GM13976 (cell line): ENCODE results near the gene DCST1.

Source experiments
- DNase-seq: peaks from one replicate; pipeline ENCODE4 v3.0.0; 2012; ENCODE audit warnings: low spot score
- CTCF ChIP-seq: IDR thresholded peaks from 2 replicates; pipeline ENCODE4 v1.5.1; 2012; ENCODE audit warnings: borderline replicate concordance, mild to moderate bottlenecking; ENCODE audit not compliant: insufficient read depth; ENCODE audit errors: extremely low read depth, missing control alignments, control extremely low read depth
- in situ Hi-C: fragments of 300-500 bp; cut with MboI; formaldehyde crosslinking; loops from one replicate; pipeline ENCODE4 v1.12.0; 2022; ENCODE audit warnings: low sequenced_read_pairs, mixed read lengths, inconsistent platforms; ENCODE audit not compliant: unreplicated experiment

Gene DCST1

DNA sequence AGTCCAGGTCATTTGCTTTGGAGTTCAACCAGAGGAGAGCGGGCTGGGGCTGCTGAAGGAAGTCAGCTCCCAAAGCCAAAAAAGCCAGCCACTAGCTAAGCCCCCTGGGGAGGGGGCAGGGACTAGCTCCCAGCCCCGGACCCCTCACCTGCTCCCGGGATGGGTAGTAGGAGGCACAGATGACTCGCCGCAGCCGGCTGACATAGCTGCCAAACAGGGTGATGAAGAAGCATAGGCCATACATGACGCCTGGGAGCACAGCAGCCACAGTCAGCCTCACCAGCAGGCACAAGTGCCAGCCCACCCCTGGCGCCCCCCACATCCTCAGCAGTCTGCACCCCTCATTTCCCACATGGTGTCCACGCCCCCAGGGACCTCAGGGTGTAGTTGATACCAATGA, 7.5 kb upstream of the DCST1 start:
- in situ Hi-C loops = no loop called here
- TF ChIP-seq CTCF = no peak
- DNase-seq = no peak

DNA sequence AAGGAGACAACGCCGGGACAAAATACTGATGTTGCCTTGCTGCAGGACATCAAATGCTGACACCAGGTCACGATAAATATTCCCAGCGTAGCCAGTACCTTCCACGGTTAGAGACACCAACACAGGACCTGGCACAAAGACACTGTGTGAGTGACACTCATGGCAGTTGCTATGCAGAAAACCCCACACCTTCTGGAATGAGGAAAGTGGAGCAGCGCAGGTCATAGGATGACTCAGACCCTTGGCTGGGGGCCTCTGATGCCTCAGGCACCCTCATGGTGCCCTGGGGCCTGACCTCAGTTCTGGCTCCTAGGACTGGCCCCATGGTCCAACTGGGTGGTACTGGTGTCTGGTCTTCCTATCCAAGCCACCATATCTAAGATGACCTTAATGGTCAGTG, 7.0 kb upstream of the DCST1 start:
- no peak for DNase-seq
- in situ Hi-C loops = no loop called here
- no peak for TF ChIP-seq CTCF

GRCh38 chr1:155029513-155030242, 3.9 kb upstream of the DCST1 start:
- in situ Hi-C loops = no loop called here
- no peak for DNase-seq

DNA sequence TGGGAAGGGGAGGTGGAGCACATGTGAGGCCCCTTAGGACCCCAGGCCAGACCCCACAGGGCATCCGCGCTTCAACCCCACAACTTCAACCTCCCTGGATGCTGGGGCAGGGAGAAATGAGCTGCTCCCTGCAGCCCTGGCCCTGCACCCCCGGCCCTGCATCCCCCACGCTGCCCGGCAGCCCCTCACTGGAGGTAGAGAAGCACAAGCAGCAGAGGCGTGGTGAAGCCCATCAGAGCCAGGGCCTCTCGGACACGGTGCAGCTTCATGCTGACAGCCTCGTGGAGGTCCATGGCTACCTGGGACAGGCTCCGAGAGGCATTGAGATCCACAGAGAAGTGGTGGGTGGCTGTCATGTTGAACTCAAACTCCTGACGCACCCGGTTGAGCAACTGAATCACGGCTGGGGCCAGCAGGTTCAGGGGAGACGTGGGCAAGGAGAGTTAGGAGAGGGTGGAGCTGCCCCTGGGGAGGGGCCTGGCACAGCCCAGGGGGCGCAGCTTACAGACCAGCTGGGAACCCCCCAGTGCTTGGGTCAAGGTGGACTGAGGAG, 3.3 kb upstream of the DCST1 start:
- no peak for DNase-seq
- in situ Hi-C loops = no loop called here
- no peak for TF ChIP-seq CTCF

More at GRCh38 chr1:155029513-155030242, 3.9 kb upstream of the DCST1 start:
- TF ChIP-seq CTCF = no peak

DNA sequence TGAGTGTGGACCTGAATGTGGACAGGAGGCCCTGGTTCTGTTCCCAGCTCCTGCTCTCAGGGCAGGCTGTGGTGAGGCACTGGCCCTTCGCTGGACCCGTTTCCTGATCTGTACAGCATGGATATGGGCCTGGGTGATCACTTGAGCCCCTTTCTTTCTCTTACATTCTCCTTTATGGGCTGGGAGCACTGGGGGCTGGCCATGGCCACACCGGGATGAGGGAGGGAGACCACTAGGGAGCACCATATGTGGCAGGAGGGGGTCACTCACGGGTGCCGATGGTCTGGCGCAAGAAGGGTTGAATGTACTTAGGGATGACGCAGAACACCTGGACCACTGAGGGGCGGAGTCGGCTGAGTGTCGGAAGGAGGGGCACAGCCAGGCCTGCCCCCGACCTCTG, 2.7 kb upstream of the DCST1 start:
- in situ Hi-C loops = no loop called here
- DNase-seq = no peak
- TF ChIP-seq CTCF = no peak

- no peak for TF ChIP-seq CTCF
- no peak for DNase-seq
- in situ Hi-C loops = no loop called here
Observed at GRCh38 chr1:155032886-155033285, 738 bp upstream of the DCST1 start.
